Smooth muscle cell (in vitro differentiated cells): ENCODE data around the gene MSRB1. TPM values are rescaled to one million over a fixed set of nuclear protein-coding genes. Genes with fewer than 3 reads are reported as not detected.

Source experiments
- DNase-seq: peaks from one replicate; lab custom pipeline; 2025; ENCODE audit not compliant: unreplicated experiment; lab: John Stamatoyannopoulos, UW
- H2AFZ ChIP-seq: fragments of 200-600 bp; sonication (generic); 2 replicates; pipeline ENCODE4 v1.6.0; 2016; ENCODE audit warnings: antibody characterized with exemption, low read depth, mild to moderate bottlenecking
- H3F3A ChIP-seq: fragments of 200-600 bp; sonication (generic); 2 replicates; pipeline ENCODE4 v1.6.0; 2017; ENCODE audit warnings: antibody characterized with exemption, low read depth
- H3K27ac ChIP-seq: fragments of 200-600 bp; sonication (generic); 2 replicates; pipeline ENCODE4 v1.5.1; 2016; ENCODE audit warnings: low read depth, mild to moderate bottlenecking
- H3K27me3 ChIP-seq: fragments of 200-600 bp; sonication (generic); 2 replicates; pipeline ENCODE4 v1.6.1; 2016; ENCODE audit warnings: low read depth, mild to moderate bottlenecking
- H3K36me3 ChIP-seq: fragments of 200-600 bp; sonication (generic); 2 replicates; pipeline ENCODE4 v1.5.1; 2016; ENCODE audit warnings: low read depth
- H3K4me1 ChIP-seq: fragments of 200-600 bp; sonication (generic); 2 replicates; pipeline ENCODE4 v1.5.1; 2016; ENCODE audit warnings: low read depth
- H3K4me2 ChIP-seq: fragments of 200-600 bp; sonication (generic); 2 replicates; pipeline ENCODE4 v1.6.0; 2016; ENCODE audit warnings: mild to moderate bottlenecking
- H3K4me3 ChIP-seq: fragments of 200-600 bp; sonication (generic); 2 replicates; pipeline ENCODE4 v1.5.1; 2016; ENCODE audit warnings: mild to moderate bottlenecking
- H3K79me2 ChIP-seq: fragments of 200-600 bp; sonication (generic); 2 replicates; pipeline ENCODE4 v1.6.0; 2016; ENCODE audit warnings: low read depth, mild to moderate bottlenecking
- H3K9ac ChIP-seq: fragments of 200-600 bp; sonication (generic); 2 replicates; pipeline ENCODE4 v1.6.0; 2016; ENCODE audit warnings: low read depth
- H3K9me3 ChIP-seq: fragments of 200-600 bp; sonication (generic); replicated peaks from 2 replicates; pipeline ENCODE4 v1.5.1; 2016; ENCODE audit warnings: low read depth
- H4K20me1 ChIP-seq: fragments of 200-600 bp; sonication (generic); 2 replicates; pipeline ENCODE4 v1.6.0; 2016; ENCODE audit warnings: low read depth
- CTCF ChIP-seq: fragments of 200-600 bp; sonication (generic); IDR thresholded peaks from 2 replicates; pipeline ENCODE4 v1.5.1; 2017; ENCODE audit warnings: borderline replicate concordance, mild to moderate bottlenecking, antibody characterized with exemption; ENCODE audit not compliant: insufficient read depth, poor library complexity, severe bottlenecking
- WGBS: methylation state at CpG from one replicate; pipeline ENCODE4 v1.1.7; 2016; ENCODE audit warnings: low lambda C conversion rate; 5-methylcytosine and 5-hydroxymethylcytosine counted together
- polyA plus RNA-seq: library from polyadenylated mRNA; unstranded; fragments of >200 nt; fragmentation: Nextera tagmentation; extraction: Ambion mirVana; gene quantifications from 2 replicates; pipeline ENCODE4 v1.2.1, GENCODE V29; 2016
- total RNA-seq: library from RNA; depleted of rRNA; stranded (reverse); fragments of >200 nt; gene quantifications from 2 replicates; pipeline ENCODE4 v1.2.3, GENCODE V29; 2014

Gene MSRB1
- total and polyA plus RNA-seq, 2 experiments from 2014 or later: 9.9 to 21.8 TPM

- no peak for DNase-seq
- Histone ChIP-seq H3K79me2 (no peaks in the 10 kb centered on the region), H4K20me1 (no peaks in the 10 kb centered on the region), H3F3A (no peaks in the 10 kb centered on the region), H2AFZ (no peak overlapping the region), H3K4me1 (peaks cover 5% of the 10 kb centered on the region), H3K4me2 (no peak overlapping the region), H3K27me3 (no peaks in the 10 kb centered on the region), H3K4me3 (no peak overlapping the region), H3K9me3 (no peaks in the 10 kb centered on the region), H3K27ac (no peak overlapping the region), H3K36me3 (no peaks in the 10 kb centered on the region), H3K9ac (no peak overlapping the region)
- 79% methylated on average over 19 of the region's 19 CpGs for WGBS
- no peak for TF ChIP-seq CTCF
Observed at GRCh38 chr16:1932050-1933028, 10.7 kb downstream of the MSRB1 start.

DNA sequence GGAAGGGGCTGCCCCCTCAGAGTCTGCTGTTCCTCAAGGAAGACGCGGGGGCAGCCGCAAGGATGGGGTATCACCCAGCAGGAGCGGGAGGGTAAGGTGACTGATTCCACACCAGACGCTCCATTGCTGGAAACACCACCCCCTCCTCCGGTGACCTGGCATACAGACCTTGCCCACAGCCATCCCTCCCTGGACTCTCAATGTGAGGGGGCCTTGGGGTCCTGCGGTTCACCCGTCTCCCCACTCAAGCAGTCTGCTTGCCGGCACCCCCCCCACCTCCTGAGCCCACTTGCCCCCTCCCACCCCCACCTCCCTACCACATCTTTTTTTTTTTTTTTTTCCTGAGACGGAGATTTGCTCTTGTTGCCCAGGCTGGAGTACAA is 12.7 kb downstream of the MSRB1 start:
- no peak for TF ChIP-seq CTCF
- Histone ChIP-seq H2AFZ (no peak overlapping the region), H4K20me1 (no peaks in the 10 kb centered on the region), H3K79me2 (no peaks in the 10 kb centered on the region), H3K36me3 (no peaks in the 10 kb centered on the region), H3K9ac (no peak overlapping the region), H3F3A (no peaks in the 10 kb centered on the region), H3K4me1 (peaks cover 5% of the 10 kb centered on the region), H3K27ac (no peak overlapping the region), H3K9me3 (no peaks in the 10 kb centered on the region), H3K4me2 (no peak overlapping the region), H3K27me3 (no peaks in the 10 kb centered on the region), H3K4me3 (no peak overlapping the region)
- WGBS: 94% methylated on average over 6 of the region's 10 CpGs
- DNase-seq: no peak

DNA sequence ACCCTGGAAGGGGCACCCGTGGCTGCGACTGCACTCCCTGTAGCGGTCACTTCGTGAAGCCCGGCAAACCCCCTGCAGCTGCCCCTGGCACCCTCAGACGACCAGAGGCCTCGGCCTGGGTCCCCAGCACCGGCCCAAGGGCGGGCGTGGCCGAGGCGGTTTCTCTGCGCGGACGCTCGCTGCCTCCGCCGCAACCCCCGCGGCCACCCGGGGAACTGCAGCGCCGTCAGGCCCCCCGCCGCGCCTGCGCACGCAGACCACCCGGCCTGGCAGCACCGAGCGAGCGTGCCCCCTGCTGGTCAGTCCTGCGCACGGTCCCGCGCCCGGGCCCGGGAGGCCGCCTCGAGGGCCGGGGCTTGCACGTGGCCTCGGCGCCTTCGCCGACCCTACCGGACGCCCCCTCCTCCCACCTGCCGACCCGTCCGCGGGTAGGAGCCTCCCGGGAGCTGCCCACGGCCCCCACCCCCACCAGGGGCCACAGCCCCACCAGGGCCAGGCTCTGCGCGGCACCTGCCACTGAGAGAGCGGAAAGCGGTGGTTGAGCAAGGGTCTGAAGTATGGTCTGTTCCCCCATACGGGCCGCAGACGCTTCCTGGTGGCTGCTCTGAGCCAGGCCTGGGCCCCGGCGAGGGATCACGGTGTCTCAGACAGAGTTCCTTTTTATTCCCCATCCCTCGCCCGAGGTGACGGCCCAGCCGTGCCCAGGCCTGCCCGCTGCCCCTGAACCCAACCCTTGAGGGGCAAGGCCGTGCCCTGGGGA is 13.2 kb downstream of the MSRB1 start:
- Histone ChIP-seq H3K4me2 (peak overlapping the region; percentile 95), H3K4me3 (peak overlapping the region; percentile 78), H3K4me1 (peaks cover 5% of the 10 kb centered on the region), H3K79me2 (no peaks in the 10 kb centered on the region), H4K20me1 (no peaks in the 10 kb centered on the region), H3K9me3 (no peaks in the 10 kb centered on the region), H2AFZ (peak overlapping the region; percentile 89), H3K9ac (peak overlapping the region; percentile 64), H3K27me3 (no peaks in the 10 kb centered on the region), H3K27ac (no peak overlapping the region), H3F3A (no peaks in the 10 kb centered on the region), H3K36me3 (no peaks in the 10 kb centered on the region)
- WGBS: 21% methylated on average over 46 of the region's 70 CpGs
- peak; percentile 99 for TF ChIP-seq CTCF
- DNase-seq: peak; percentile 88
